Renal cortical epithelial cell (primary cell): ENCODE results near the gene DNAJC28. TPM values are rescaled to one million over a fixed set of nuclear protein-coding genes. Genes with fewer than 3 reads are reported as not detected.

Source experiments
- total RNA-seq: library from RNA; depleted of rRNA; stranded (reverse); fragments of >200 nt; gene quantifications from 2 replicates; pipeline ENCODE4 v1.2.3, GENCODE V29; 2014

Gene DNAJC28
- total RNA-seq, 1 donor from 2014 or later: 4.2 TPM

Other genes starting within 250 kb of the DNAJC28 start
- 36.1 and 41.3 TPM in 2 replicates for gene IL10RB, start 225.3 kb downstream of the DNAJC28 start, total RNA-seq
- gene IFNAR1, start 166.7 kb downstream of the DNAJC28 start, total RNA-seq: 19.6 and 58.3 TPM in 2 replicates
- gene IFNGR2, start 88.3 kb downstream of the DNAJC28 start, total RNA-seq: 57.3 and 105 TPM in 2 replicates
- gene TMEM50B, start 11.7 kb downstream of the DNAJC28 start, total RNA-seq: 44.1 and 50.8 TPM in 2 replicates
- gene GART, start 50.4 kb upstream of the DNAJC28 start, total RNA-seq: 112 and 137 TPM in 2 replicates
- gene SON, start 51.3 kb upstream of the DNAJC28 start, total RNA-seq: 114 and 301 TPM in 2 replicates
- 13.0 and 13.7 TPM in 2 replicates for gene DONSON, start 97.0 kb upstream of the DNAJC28 start, total RNA-seq
- gene CRYZL1, start 150.0 kb upstream of the DNAJC28 start, total RNA-seq: 18.9 and 66.4 TPM in 2 replicates
- gene ITSN1, start 150.8 kb upstream of the DNAJC28 start, total RNA-seq: 28.5 and 132 TPM in 2 replicates